ENCODE measurements around the gene PRSS50. TPM values are rescaled to one million over a fixed set of nuclear protein-coding genes. Genes with fewer than 3 reads are reported as not detected.

Gene PRSS50
- total and polyA plus RNA-seq, 8 donors, result under 0.01 to 0.10 TPM; not detected in 6

GRCh38 chr3:46695962-46696894 lies 21.4 kb downstream of the PRSS50 start:
- no peaks in the 10 kb centered on the region for H3K36me3 ChIP-seq
- DNase-seq, result peak in 1 of 2 donors; percentile 60
- H3K27ac ChIP-seq, result peak overlapping the region; percentile 9 to 86 (median 62)
- H3K27me3 ChIP-seq, result peaks cover 0 to 8% (median 6%) of the 10 kb centered on the region in 3 donors
- peaks cover 45 to 79% (median 71%) of the 10 kb centered on the region in 4 donors for H3K4me1 ChIP-seq
- intact Hi-C loops (cut with DNase I; ENCODE audit: low total_unique reads), result no loop called here
- no peak overlapping the region for H3K4me3 ChIP-seq
- TF ChIP-seq POLR2AphosphoS5 (IDR thresholded peaks at IDR 0.05) (peak in 2 of 3 donors; percentile 21 to 34), CTCF (IDR thresholded peaks at IDR 0.05) (no peak)
- WGBS, 5 donors, result 72 to 80% (median 77%) methylated on average over 4 of the region's 4 CpGs
- no peaks in the 10 kb centered on the region for H3K9me3 ChIP-seq

GRCh38 chr3:46695177-46695961 lies 22.3 kb downstream of the PRSS50 start:
- Histone ChIP-seq H3K27ac (peak overlapping the region in 4 of 5 donors; percentile 41 to 86 (median 72)), H3K9me3 (no peaks in the 10 kb centered on the region), H3K36me3 (no peaks in the 10 kb centered on the region), H3K27me3 (peaks cover 0 to 3% (median 0%) of the 10 kb centered on the region in 3 donors), H3K4me3 (no peak overlapping the region), H3K4me1 (peaks cover 44 to 79% (median 70%) of the 10 kb centered on the region in 4 donors)
- DNase-seq, result peak; percentile 39 to 69
- intact Hi-C loops (cut with DNase I; ENCODE audit: low total_unique reads), result no loop called here
- peak in 2 of 7 experiments; percentile 18 to 31 for TF ChIP-seq CTCF (IDR thresholded peaks at IDR 0.05)
- peak in 1 of 3 donors; percentile 55 for TF ChIP-seq POLR2AphosphoS5 (IDR thresholded peaks at IDR 0.05)
- no peak for TF ChIP-seq EP300 (IDR thresholded peaks at IDR 0.05)
- WGBS, 5 donors, result 66 to 81% (median 76%) methylated on average over 10 to 11 of the region's 11 CpGs

GRCh38 chr3:46694520-46694919 lies 23.1 kb downstream of the PRSS50 start:
- Histone ChIP-seq H3K27ac (peak overlapping the region in 4 of 5 donors; percentile 62 to 86 (median 84)), H3K9me3 (no peaks in the 10 kb centered on the region), H3K4me3 (no peak overlapping the region), H3K4me1 (peaks cover 36 to 74% (median 62%) of the 10 kb centered on the region in 4 donors), H3K27me3 (peaks cover 0 to 3% (median 0%) of the 10 kb centered on the region in 3 donors), H3K36me3 (no peaks in the 10 kb centered on the region)
- intact Hi-C loops (cut with DNase I; ENCODE audit: low total_unique reads), result no loop called here
- 93 to 100% (median 97%) methylated on average over 3 of the region's 3 CpGs for WGBS, 5 donors
- no peak for DNase-seq
- TF ChIP-seq EP300 (IDR thresholded peaks at IDR 0.05) (no peak), POLR2AphosphoS5 (IDR thresholded peaks at IDR 0.05) (no peak), CTCF (IDR thresholded peaks at IDR 0.05) (no peak), POLR2A (IDR thresholded peaks at IDR 0.05) (no peak)

GRCh38 chr3:46693892-46694226 lies 23.8 kb downstream of the PRSS50 start:
- Histone ChIP-seq H3K27ac (peak overlapping the region; percentile 47 to 86 (median 86)), H3K36me3 (no peaks in the 10 kb centered on the region), H3K27me3 (peaks cover 0 to 3% (median 0%) of the 10 kb centered on the region in 3 donors), H3K4me3 (peak overlapping the region; percentile 67 to 78 (median 74)), H3K9me3 (no peaks in the 10 kb centered on the region), H3K4me1 (peaks cover 36 to 70% (median 61%) of the 10 kb centered on the region in 4 donors)
- DNase-seq, result no peak
- intact Hi-C loops (cut with DNase I; ENCODE audit: low total_unique reads), result no loop called here
- TF ChIP-seq EP300 (IDR thresholded peaks at IDR 0.05) (no peak), CTCF (IDR thresholded peaks at IDR 0.05) (no peak), POLR2AphosphoS5 (IDR thresholded peaks at IDR 0.05) (no peak)
- WGBS, 5 donors, result 22 to 60% (median 25%) methylated on average over 4 to 30 of the region's 30 CpGs
